GM23338 (cell line): ENCODE data around the gene ANGPT4. TPM values are rescaled to one million over a fixed set of nuclear protein-coding genes. Genes with fewer than 3 reads are reported as not detected.

Source experiments
- ATAC-seq: fragments of 200-7000 bp; cut with Tn5 transposase; 3 replicates; pipeline ENCODE4 v1.9.1; 2020
- DNase-seq: peaks from one replicate; pipeline ENCODE4 v3.0.0-alpha.2; 2015; ENCODE audit warnings: low spot score
- H2AFZ ChIP-seq: fragments of 200-600 bp; sonication (generic); 2 replicates; pipeline ENCODE4 v1.8.0; 2016; ENCODE audit warnings: antibody characterized with exemption, mild to moderate bottlenecking, moderate library complexity
- H3F3A ChIP-seq: fragments of 200-600 bp; sonication (generic); replicated peaks from 2 replicates; pipeline ENCODE4 v1.8.0; 2017; ENCODE audit warnings: antibody characterized with exemption, mixed run types, low read depth
- H3K27ac ChIP-seq: fragments of 200-600 bp; sonication (generic); 2 replicates; pipeline ENCODE4 v1.6.1; 2016; ENCODE audit warnings: low read depth
- H3K27me3 ChIP-seq: fragments of 200-600 bp; sonication (generic); 2 replicates; pipeline ENCODE4 v1.8.0; 2016; ENCODE audit warnings: mild to moderate bottlenecking, mixed run types, moderate library complexity; ENCODE audit not compliant: insufficient read depth
- H3K36me3 ChIP-seq: fragments of 200-600 bp; sonication (generic); 2 replicates; pipeline ENCODE4 v1.8.0; 2016; ENCODE audit warnings: mild to moderate bottlenecking; ENCODE audit not compliant: insufficient read depth
- H3K4me1 ChIP-seq: fragments of 200-600 bp; sonication (generic); 2 replicates; pipeline ENCODE4 v1.8.0; 2016; ENCODE audit warnings: mild to moderate bottlenecking, moderate library complexity; ENCODE audit not compliant: insufficient read depth
- H3K4me2 ChIP-seq: fragments of 200-600 bp; sonication (generic); 2 replicates; pipeline ENCODE4 v1.7.1; 2017; ENCODE audit warnings: mixed run types
- H3K4me3 ChIP-seq: fragments of 200-600 bp; sonication (generic); 2 replicates; pipeline ENCODE4 v1.6.1; 2016; ENCODE audit warnings: mixed run types
- H3K79me2 ChIP-seq: fragments of 200-600 bp; sonication (generic); replicated peaks from 2 replicates; pipeline ENCODE4 v1.8.0; 2017; ENCODE audit warnings: mild to moderate bottlenecking; ENCODE audit not compliant: insufficient read depth
- H3K9me2 ChIP-seq: fragments of 200-600 bp; sonication (generic); 2 replicates; pipeline ENCODE4 v1.8.0; 2017; ENCODE audit not compliant: insufficient read depth
- H4K20me1 ChIP-seq: fragments of 200-600 bp; sonication (generic); replicated peaks from 2 replicates; pipeline ENCODE4 v1.8.0; 2017; ENCODE audit warnings: mild to moderate bottlenecking; ENCODE audit not compliant: insufficient read depth
- H3K27ac Mint-ChIP-seq: 2 replicates; pipeline ENCODE4 v1.8.0; 2020; ENCODE audit warnings: inconsistent platforms, mild to moderate bottlenecking, moderate library complexity, mixed read lengths
- H3K27me3 Mint-ChIP-seq: 3 replicates; pipeline ENCODE4 v1.8.0; 2022; ENCODE audit warnings: low read depth, mild to moderate bottlenecking, moderate library complexity, mixed read lengths, inconsistent platforms; ENCODE audit not compliant: insufficient read depth, poor library complexity
- H3K36me3 Mint-ChIP-seq: 3 replicates; pipeline ENCODE4 v1.8.0; 2021; ENCODE audit warnings: low read depth, mild to moderate bottlenecking, inconsistent platforms, moderate library complexity, mixed read lengths
- H3K4me1 Mint-ChIP-seq: 3 replicates; pipeline ENCODE4 v1.8.0; 2020; ENCODE audit warnings: mild to moderate bottlenecking, inconsistent platforms, mixed read lengths
- H3K4me3 Mint-ChIP-seq: 3 replicates; pipeline ENCODE4 v1.8.0; 2021; ENCODE audit warnings: moderate library complexity, mild to moderate bottlenecking, inconsistent platforms, mixed read lengths
- H3K9me3 Mint-ChIP-seq: 3 replicates; pipeline ENCODE4 v1.8.0; 2020; ENCODE audit warnings: moderate library complexity, mild to moderate bottlenecking, inconsistent platforms, mixed read lengths
- CREB1 ChIP-seq: fragments of 250-450 bp; sonication (Bioruptor Pico); IDR thresholded peaks from 2 replicates; pipeline ENCODE4 v1.5.0; 2020; ENCODE audit warnings: low read depth, mild to moderate bottlenecking, moderate library complexity
- ETS1 ChIP-seq: IDR thresholded peaks from 2 replicates; pipeline ENCODE4 v1.6.1; 2016; ENCODE audit warnings: antibody characterized with exemption
- EZH2 ChIP-seq: fragments of 200-600 bp; sonication (generic); IDR thresholded peaks from one replicate; pipeline ENCODE4 v1.8.0; 2017; ENCODE audit warnings: antibody characterized with exemption, mild to moderate bottlenecking, low read depth; ENCODE audit not compliant: unreplicated experiment
- EZH2phosphoT487 ChIP-seq: fragments of 200-600 bp; sonication (generic); IDR thresholded peaks from one replicate; pipeline ENCODE4 v1.8.1; 2018; ENCODE audit warnings: antibody characterized with exemption; ENCODE audit not compliant: unreplicated experiment
- JUNB ChIP-seq: IDR thresholded peaks from one replicate; pipeline ENCODE4 v1.6.1; 2016; ENCODE audit warnings: antibody characterized with exemption; ENCODE audit not compliant: unreplicated experiment
- NANOG ChIP-seq: IDR thresholded peaks from 2 replicates; pipeline ENCODE4 v1.6.1; 2016; ENCODE audit warnings: antibody characterized with exemption, borderline replicate concordance
- POLR2AphosphoS5 ChIP-seq: IDR thresholded peaks from 2 replicates; pipeline ENCODE4 v1.6.1; 2016; ENCODE audit warnings: antibody characterized with exemption, low read depth
- REST ChIP-seq: IDR thresholded peaks from one replicate; pipeline ENCODE4 v1.6.1; 2018; ENCODE audit warnings: antibody characterized with exemption; ENCODE audit not compliant: unreplicated experiment
- STAT1 ChIP-seq: IDR thresholded peaks from one replicate; pipeline ENCODE4 v1.6.1; 2016; ENCODE audit warnings: antibody characterized with exemption; ENCODE audit not compliant: unreplicated experiment
- ZNF114 ChIP-seq: fragments of 250-450 bp; sonication (Bioruptor Pico); IDR thresholded peaks from 2 replicates; pipeline ENCODE4 v1.5.0; 2020; ENCODE audit warnings: mild to moderate bottlenecking, moderate library complexity
- ZNF331 ChIP-seq: fragments of 250-450 bp; sonication (Bioruptor Pico); IDR thresholded peaks from 2 replicates; pipeline ENCODE4 v1.5.0; 2020; ENCODE audit warnings: low read depth, mild to moderate bottlenecking, moderate library complexity
- polyA plus RNA-seq: library from polyadenylated mRNA; unstranded; fragments of >200 nt; fragmentation: Nextera tagmentation; extraction: Ambion mirVana; gene quantifications from 2 replicates; pipeline ENCODE4 v1.2.1, GENCODE V29; 2016
- total RNA-seq: library from RNA; depleted of rRNA; stranded (reverse); fragments of >200 nt; shearing (Covaris generic); gene quantifications from 2 replicates; pipeline ENCODE4 v1.2.3, GENCODE V29; 2014
- TF ChIP-seq, protein P1 (sequence below): fragments of 250-450 bp; sonication (Bioruptor Pico); IDR thresholded peaks from 2 replicates; pipeline ENCODE4 v1.5.0; 2020; ENCODE audit warnings: mild to moderate bottlenecking, moderate library complexity
- TF ChIP-seq, protein P2 (sequence below), 2 experiments: fragments of 200-600 bp in 1 of 2; sonication (generic) in 1 of 2; conservative IDR thresholded peaks; 2 replicates each; pipeline versions ENCODE4 v1.5.1 to v1.6.1; 2016 to 2017; ENCODE audit warnings: antibody characterized with exemption in 2 of 2, low read depth in 2 of 2, mild to moderate bottlenecking in 2 of 2, moderate library complexity in 1 of 2

ANGPT4 gene
- total and polyA plus RNA-seq, 2 experiments from 2014 or later: 0.17 TPM; not detected in 1

GRCh38 chr20:877814-878213 is 38.3 kb downstream of the ANGPT4 start:
- Mint-ChIP-seq H3K4me3 (no peak overlapping the region), H3K4me1 (peaks cover 7% of the 10 kb centered on the region), H3K36me3 (no peaks in the 10 kb centered on the region), H3K9me3 (no peaks in the 10 kb centered on the region; the same call in 2 of the 3 replicates), H3K27ac (no peak overlapping the region), H3K27me3 (peaks cover 10% of the 10 kb centered on the region)
- no peaks in the 10 kb centered on the region for H3K27me3 ChIP-seq
- no peak overlapping the region for H2AFZ ChIP-seq
- H3K9me2 ChIP-seq: no peaks in the 10 kb centered on the region
- no peaks in the 10 kb centered on the region for H3F3A ChIP-seq
- H3K4me3 ChIP-seq: no peak overlapping the region
- no peak for DNase-seq
- no peak for ATAC-seq
- no peaks in the 10 kb centered on the region for H3K36me3 ChIP-seq
- H3K4me2 ChIP-seq: no peak overlapping the region
- TF ChIP-seq EZH2 (no peak), REST (no peak), ZNF331 (CRISPR knock-in tag) (no peak), ZNF114 (no peak), JUNB (no peak), CREB1 (CRISPR knock-in tag) (no peak), POLR2AphosphoS5 (no peak), NANOG (no peak), EZH2phosphoT487 (no peak), ETS1 (no peak), STAT1 (no peak)
- TF ChIP-seq, protein P1, sequence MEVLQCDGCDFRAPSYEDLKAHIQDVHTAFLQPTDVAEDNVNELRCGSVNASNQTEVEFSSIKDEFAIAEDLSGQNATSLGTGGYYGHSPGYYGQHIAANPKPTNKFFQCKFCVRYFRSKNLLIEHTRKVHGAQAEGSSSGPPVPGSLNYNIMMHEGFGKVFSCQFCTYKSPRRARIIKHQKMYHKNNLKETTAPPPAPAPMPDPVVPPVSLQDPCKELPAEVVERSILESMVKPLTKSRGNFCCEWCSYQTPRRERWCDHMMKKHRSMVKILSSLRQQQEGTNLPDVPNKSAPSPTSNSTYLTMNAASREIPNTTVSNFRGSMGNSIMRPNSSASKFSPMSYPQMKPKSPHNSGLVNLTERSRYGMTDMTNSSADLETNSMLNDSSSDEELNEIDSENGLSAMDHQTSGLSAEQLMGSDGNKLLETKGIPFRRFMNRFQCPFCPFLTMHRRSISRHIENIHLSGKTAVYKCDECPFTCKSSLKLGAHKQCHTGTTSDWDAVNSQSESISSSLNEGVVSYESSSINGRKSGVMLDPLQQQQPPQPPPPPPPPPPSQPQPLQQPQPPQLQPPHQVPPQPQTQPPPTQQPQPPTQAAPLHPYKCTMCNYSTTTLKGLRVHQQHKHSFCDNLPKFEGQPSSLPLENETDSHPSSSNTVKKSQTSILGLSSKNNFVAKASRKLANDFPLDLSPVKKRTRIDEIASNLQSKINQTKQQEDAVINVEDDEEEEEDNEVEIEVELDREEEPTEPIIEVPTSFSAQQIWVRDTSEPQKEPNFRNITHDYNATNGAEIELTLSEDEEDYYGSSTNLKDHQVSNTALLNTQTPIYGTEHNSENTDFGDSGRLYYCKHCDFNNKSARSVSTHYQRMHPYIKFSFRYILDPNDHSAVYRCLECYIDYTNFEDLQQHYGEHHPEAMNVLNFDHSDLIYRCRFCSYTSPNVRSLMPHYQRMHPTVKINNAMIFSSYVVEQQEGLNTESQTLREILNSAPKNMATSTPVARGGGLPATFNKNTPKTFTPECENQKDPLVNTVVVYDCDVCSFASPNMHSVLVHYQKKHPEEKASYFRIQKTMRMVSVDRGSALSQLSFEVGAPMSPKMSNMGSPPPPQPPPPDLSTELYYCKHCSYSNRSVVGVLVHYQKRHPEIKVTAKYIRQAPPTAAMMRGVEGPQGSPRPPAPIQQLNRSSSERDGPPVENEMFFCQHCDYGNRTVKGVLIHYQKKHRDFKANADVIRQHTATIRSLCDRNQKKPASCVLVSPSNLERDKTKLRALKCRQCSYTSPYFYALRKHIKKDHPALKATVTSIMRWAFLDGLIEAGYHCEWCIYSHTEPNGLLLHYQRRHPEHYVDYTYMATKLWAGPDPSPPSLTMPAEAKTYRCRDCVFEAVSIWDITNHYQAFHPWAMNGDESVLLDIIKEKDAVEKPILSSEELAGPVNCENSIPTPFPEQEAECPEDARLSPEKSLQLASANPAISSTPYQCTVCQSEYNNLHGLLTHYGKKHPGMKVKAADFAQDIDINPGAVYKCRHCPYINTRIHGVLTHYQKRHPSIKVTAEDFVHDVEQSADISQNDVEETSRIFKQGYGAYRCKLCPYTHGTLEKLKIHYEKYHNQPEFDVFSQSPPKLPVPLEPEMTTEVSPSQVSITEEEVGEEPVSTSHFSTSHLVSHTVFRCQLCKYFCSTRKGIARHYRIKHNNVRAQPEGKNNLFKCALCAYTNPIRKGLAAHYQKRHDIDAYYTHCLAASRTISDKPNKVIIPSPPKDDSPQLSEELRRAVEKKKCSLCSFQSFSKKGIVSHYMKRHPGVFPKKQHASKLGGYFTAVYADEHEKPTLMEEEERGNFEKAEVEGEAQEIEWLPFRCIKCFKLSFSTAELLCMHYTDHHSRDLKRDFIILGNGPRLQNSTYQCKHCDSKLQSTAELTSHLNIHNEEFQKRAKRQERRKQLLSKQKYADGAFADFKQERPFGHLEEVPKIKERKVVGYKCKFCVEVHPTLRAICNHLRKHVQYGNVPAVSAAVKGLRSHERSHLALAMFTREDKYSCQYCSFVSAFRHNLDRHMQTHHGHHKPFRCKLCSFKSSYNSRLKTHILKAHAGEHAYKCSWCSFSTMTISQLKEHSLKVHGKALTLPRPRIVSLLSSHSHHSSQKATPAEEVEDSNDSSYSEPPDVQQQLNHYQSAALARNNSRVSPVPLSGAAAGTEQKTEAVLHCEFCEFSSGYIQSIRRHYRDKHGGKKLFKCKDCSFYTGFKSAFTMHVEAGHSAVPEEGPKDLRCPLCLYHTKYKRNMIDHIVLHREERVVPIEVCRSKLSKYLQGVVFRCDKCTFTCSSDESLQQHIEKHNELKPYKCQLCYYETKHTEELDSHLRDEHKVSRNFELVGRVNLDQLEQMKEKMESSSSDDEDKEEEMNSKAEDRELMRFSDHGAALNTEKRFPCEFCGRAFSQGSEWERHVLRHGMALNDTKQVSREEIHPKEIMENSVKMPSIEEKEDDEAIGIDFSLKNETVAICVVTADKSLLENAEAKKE (CRISPR knock-in tag): no peak
- TF ChIP-seq, protein P2, sequence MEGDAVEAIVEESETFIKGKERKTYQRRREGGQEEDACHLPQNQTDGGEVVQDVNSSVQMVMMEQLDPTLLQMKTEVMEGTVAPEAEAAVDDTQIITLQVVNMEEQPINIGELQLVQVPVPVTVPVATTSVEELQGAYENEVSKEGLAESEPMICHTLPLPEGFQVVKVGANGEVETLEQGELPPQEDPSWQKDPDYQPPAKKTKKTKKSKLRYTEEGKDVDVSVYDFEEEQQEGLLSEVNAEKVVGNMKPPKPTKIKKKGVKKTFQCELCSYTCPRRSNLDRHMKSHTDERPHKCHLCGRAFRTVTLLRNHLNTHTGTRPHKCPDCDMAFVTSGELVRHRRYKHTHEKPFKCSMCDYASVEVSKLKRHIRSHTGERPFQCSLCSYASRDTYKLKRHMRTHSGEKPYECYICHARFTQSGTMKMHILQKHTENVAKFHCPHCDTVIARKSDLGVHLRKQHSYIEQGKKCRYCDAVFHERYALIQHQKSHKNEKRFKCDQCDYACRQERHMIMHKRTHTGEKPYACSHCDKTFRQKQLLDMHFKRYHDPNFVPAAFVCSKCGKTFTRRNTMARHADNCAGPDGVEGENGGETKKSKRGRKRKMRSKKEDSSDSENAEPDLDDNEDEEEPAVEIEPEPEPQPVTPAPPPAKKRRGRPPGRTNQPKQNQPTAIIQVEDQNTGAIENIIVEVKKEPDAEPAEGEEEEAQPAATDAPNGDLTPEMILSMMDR (conservative IDR thresholded peaks at IDR 0.05; ENCODE audit: low read depth in 2 of 2): no peak
- H3K79me2 ChIP-seq: no peaks in the 10 kb centered on the region
- H3K4me1 ChIP-seq: no peaks in the 10 kb centered on the region
- H4K20me1 ChIP-seq: no peaks in the 10 kb centered on the region
- H3K27ac ChIP-seq: no peak overlapping the region
